H1 (cell line): ENCODE results near the gene PLA2G15. TPM values are rescaled to one million over a fixed set of nuclear protein-coding genes. Genes with fewer than 3 reads are reported as not detected.

Experiments used
- BACH1 ChIP-seq: IDR thresholded peaks from 2 replicates; pipeline ENCODE4 v1.6.1; 2012; ENCODE audit warnings: low read length, improper control_type of control experiment
- BCL11A ChIP-seq, 2 experiments: IDR thresholded peaks; one replicate each; pipeline ENCODE4 v1.6.1; 2011; ENCODE audit warnings: low read depth in 2 of 2, low read length in 2 of 2, mild to moderate bottlenecking in 2 of 2
- CEBPB ChIP-seq: IDR thresholded peaks from 2 replicates; pipeline ENCODE4 v1.6.1; 2012; ENCODE audit warnings: low read depth, low read length
- HDAC6 ChIP-seq: IDR thresholded peaks from one replicate; pipeline ENCODE4 v1.7.1; 2012; ENCODE audit warnings: low read depth, mild to moderate bottlenecking, inconsistent platforms, low read length, moderate library complexity
- KDM5A ChIP-seq: fragments of 200-600 bp; IDR thresholded peaks from 2 replicates; pipeline ENCODE4 v1.7.1; 2012; ENCODE audit warnings: mild to moderate bottlenecking, low read length, inconsistent platforms, mixed read lengths
- MAFK ChIP-seq: IDR thresholded peaks from 2 replicates; pipeline ENCODE4 v1.6.1; 2012; ENCODE audit warnings: low read depth, mild to moderate bottlenecking, improper control_type of control experiment, low read length
- POLR2AphosphoS5 ChIP-seq: IDR thresholded peaks from 2 replicates; pipeline ENCODE4 v1.6.1; 2011; ENCODE audit warnings: low read depth, low read length
- RBBP5 ChIP-seq: IDR thresholded peaks from 2 replicates; pipeline ENCODE4 v1.7.1; 2012; ENCODE audit warnings: low read depth, mild to moderate bottlenecking, inconsistent platforms, low read length, moderate library complexity, borderline replicate concordance
- SP2 ChIP-seq: IDR thresholded peaks from 2 replicates; pipeline ENCODE4 v1.6.1; 2012; ENCODE audit warnings: mild to moderate bottlenecking, low read length, inconsistent platforms
- TAF1 ChIP-seq: IDR thresholded peaks from 2 replicates; pipeline ENCODE4 v1.6.1; 2011; ENCODE audit warnings: mild to moderate bottlenecking, low read depth, low read length
- polyA plus RNA-seq, 7 experiments: library from polyadenylated mRNA; depleted of rRNA in 3 of 7; stranded (reverse) in 5 of 7; unstranded in 2 of 7; fragments of >200 nt in 5 of 7; fragments of 200-250 nt in 2 of 7; gene quantifications; 1 replicate in 5 of 7; 2 replicates in 1 of 7; 4 replicates in 1 of 7; pipeline versions ENCODE4 v1.2.1 to v1.2.3, GENCODE V29; 2011 to 2013; ENCODE audit warnings: missing spikeins in 2 of 7, mixed read lengths in 2 of 7
- total RNA-seq: library from RNA; stranded (reverse); fragmentation: NEBNext Ultra II Directional; extraction: Animal tissue kit (Norgen Biotek cat#: 25700); gene quantifications from 2 replicates; pipeline ENCODE4 v1.2.1, GENCODE V29; 2021
- TF ChIP-seq, protein P1 (sequence below): fragments of 300-600 bp; sonication (generic); IDR thresholded peaks from 2 replicates; pipeline ENCODE4 v1.7.1; 2012; ENCODE audit warnings: low read length, moderate library complexity, mild to moderate bottlenecking, inconsistent platforms; ENCODE audit not compliant: insufficient replicate concordance
- TF ChIP-seq, protein P2 (sequence below): IDR thresholded peaks from 2 replicates; pipeline ENCODE4 v1.6.1; 2012; ENCODE audit warnings: low read length, inconsistent platforms

The PLA2G15 gene
- total and polyA plus RNA-seq, 2 of the 8 experiments (the other 6 are each of a cell fraction or from before 2014, with no cell fraction given): 11.2 to 12.0 TPM

DNA sequence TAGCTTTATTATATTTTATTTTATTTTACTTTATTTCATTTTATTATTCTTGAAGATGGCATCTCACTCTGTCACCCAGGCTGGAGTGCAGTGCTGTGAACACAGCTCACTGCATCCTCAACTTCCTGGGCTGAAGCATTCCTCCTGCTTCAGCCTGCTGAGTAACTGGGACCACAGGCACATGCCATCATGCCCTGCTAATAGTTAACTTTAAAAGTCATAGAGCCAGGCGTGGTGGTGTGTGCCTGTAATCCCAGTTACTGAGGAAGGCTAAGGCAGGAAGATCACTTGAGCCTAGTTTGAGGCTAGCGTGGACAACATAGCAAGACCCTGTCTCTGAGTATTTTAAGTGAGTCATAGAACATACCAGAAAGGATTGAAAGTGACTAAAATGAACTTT is 47.9 kb upstream of the PLA2G15 start (continued):
- TF ChIP-seq, protein P1, sequence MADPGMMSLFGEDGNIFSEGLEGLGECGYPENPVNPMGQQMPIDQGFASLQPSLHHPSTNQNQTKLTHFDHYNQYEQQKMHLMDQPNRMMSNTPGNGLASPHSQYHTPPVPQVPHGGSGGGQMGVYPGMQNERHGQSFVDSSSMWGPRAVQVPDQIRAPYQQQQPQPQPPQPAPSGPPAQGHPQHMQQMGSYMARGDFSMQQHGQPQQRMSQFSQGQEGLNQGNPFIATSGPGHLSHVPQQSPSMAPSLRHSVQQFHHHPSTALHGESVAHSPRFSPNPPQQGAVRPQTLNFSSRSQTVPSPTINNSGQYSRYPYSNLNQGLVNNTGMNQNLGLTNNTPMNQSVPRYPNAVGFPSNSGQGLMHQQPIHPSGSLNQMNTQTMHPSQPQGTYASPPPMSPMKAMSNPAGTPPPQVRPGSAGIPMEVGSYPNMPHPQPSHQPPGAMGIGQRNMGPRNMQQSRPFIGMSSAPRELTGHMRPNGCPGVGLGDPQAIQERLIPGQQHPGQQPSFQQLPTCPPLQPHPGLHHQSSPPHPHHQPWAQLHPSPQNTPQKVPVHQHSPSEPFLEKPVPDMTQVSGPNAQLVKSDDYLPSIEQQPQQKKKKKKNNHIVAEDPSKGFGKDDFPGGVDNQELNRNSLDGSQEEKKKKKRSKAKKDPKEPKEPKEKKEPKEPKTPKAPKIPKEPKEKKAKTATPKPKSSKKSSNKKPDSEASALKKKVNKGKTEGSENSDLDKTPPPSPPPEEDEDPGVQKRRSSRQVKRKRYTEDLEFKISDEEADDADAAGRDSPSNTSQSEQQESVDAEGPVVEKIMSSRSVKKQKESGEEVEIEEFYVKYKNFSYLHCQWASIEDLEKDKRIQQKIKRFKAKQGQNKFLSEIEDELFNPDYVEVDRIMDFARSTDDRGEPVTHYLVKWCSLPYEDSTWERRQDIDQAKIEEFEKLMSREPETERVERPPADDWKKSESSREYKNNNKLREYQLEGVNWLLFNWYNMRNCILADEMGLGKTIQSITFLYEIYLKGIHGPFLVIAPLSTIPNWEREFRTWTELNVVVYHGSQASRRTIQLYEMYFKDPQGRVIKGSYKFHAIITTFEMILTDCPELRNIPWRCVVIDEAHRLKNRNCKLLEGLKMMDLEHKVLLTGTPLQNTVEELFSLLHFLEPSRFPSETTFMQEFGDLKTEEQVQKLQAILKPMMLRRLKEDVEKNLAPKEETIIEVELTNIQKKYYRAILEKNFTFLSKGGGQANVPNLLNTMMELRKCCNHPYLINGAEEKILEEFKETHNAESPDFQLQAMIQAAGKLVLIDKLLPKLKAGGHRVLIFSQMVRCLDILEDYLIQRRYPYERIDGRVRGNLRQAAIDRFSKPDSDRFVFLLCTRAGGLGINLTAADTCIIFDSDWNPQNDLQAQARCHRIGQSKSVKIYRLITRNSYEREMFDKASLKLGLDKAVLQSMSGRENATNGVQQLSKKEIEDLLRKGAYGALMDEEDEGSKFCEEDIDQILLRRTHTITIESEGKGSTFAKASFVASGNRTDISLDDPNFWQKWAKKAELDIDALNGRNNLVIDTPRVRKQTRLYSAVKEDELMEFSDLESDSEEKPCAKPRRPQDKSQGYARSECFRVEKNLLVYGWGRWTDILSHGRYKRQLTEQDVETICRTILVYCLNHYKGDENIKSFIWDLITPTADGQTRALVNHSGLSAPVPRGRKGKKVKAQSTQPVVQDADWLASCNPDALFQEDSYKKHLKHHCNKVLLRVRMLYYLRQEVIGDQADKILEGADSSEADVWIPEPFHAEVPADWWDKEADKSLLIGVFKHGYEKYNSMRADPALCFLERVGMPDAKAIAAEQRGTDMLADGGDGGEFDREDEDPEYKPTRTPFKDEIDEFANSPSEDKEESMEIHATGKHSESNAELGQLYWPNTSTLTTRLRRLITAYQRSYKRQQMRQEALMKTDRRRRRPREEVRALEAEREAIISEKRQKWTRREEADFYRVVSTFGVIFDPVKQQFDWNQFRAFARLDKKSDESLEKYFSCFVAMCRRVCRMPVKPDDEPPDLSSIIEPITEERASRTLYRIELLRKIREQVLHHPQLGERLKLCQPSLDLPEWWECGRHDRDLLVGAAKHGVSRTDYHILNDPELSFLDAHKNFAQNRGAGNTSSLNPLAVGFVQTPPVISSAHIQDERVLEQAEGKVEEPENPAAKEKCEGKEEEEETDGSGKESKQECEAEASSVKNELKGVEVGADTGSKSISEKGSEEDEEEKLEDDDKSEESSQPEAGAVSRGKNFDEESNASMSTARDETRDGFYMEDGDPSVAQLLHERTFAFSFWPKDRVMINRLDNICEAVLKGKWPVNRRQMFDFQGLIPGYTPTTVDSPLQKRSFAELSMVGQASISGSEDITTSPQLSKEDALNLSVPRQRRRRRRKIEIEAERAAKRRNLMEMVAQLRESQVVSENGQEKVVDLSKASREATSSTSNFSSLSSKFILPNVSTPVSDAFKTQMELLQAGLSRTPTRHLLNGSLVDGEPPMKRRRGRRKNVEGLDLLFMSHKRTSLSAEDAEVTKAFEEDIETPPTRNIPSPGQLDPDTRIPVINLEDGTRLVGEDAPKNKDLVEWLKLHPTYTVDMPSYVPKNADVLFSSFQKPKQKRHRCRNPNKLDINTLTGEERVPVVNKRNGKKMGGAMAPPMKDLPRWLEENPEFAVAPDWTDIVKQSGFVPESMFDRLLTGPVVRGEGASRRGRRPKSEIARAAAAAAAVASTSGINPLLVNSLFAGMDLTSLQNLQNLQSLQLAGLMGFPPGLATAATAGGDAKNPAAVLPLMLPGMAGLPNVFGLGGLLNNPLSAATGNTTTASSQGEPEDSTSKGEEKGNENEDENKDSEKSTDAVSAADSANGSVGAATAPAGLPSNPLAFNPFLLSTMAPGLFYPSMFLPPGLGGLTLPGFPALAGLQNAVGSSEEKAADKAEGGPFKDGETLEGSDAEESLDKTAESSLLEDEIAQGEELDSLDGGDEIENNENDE: no peak
- TF ChIP-seq, protein P2, sequence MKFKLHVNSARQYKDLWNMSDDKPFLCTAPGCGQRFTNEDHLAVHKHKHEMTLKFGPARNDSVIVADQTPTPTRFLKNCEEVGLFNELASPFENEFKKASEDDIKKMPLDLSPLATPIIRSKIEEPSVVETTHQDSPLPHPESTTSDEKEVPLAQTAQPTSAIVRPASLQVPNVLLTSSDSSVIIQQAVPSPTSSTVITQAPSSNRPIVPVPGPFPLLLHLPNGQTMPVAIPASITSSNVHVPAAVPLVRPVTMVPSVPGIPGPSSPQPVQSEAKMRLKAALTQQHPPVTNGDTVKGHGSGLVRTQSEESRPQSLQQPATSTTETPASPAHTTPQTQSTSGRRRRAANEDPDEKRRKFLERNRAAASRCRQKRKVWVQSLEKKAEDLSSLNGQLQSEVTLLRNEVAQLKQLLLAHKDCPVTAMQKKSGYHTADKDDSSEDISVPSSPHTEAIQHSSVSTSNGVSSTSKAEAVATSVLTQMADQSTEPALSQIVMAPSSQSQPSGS: no peak
- TF ChIP-seq RBBP5 (no peak), MAFK (no peak), TAF1 (no peak), CEBPB (no peak), BCL11A (IDR thresholded peaks at IDR 0.05; ENCODE audit: low read depth in 2 of 2, low read length in 2 of 2) (no peak), KDM5A (no peak), SP2 (no peak), POLR2AphosphoS5 (no peak), HDAC6 (no peak), BACH1 (no peak)
